ENCODE data around the gene ZNF584.
"Not testable (repeated sequence)": the region's sequence is repeated elsewhere in the genome, so short reads cannot be mapped to it uniquely, and the experiment has no call there.

ZNF584 gene

DNA sequence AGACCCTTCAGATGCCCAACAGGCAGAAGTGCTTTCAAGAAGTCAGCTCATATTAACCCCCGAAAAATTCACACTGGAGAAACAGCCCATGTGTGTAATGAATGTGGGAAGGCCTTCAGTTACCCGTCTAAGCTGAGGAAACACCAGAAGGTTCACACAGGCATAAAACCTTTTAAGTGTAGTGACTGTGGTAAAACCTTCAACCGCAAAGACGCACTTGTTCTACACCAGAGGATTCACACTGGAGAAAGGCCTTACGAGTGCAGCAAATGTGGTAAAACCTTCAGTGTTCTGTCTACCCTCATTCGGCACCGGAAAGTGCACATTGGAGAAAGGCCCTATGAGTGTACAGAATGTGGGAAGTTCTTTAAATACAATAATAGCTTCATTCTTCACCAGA lies 8.6 kb downstream of the ZNF584 start:
- TF ChIP-seq, protein P1, sequence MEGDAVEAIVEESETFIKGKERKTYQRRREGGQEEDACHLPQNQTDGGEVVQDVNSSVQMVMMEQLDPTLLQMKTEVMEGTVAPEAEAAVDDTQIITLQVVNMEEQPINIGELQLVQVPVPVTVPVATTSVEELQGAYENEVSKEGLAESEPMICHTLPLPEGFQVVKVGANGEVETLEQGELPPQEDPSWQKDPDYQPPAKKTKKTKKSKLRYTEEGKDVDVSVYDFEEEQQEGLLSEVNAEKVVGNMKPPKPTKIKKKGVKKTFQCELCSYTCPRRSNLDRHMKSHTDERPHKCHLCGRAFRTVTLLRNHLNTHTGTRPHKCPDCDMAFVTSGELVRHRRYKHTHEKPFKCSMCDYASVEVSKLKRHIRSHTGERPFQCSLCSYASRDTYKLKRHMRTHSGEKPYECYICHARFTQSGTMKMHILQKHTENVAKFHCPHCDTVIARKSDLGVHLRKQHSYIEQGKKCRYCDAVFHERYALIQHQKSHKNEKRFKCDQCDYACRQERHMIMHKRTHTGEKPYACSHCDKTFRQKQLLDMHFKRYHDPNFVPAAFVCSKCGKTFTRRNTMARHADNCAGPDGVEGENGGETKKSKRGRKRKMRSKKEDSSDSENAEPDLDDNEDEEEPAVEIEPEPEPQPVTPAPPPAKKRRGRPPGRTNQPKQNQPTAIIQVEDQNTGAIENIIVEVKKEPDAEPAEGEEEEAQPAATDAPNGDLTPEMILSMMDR (conservative IDR thresholded peaks at IDR 0.05): no peak
- no peak overlapping the region for H3K27ac ChIP-seq

DNA sequence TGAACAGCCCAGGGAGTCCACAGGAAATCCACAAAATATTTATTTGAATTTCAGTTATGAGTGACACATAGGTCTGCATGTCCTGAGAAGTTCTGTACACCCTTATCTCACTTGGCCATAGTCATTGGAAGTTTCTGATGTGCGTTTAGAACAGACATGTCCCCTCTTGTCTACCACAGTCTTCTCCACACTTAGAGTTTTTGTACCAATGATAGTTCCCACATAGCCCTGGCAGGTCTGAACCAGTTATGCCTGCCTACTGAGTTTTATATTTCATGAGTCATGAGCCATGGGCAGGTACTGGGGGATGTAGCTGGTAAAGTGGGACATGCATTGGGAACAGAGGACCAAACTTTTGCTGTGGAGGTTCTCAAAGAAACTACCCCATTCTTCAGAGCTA lies 20.2 kb downstream of the ZNF584 start:
- TF ChIP-seq, protein P1 (conservative IDR thresholded peaks at IDR 0.05): no peak
- no peak overlapping the region for H3K27ac ChIP-seq

DNA sequence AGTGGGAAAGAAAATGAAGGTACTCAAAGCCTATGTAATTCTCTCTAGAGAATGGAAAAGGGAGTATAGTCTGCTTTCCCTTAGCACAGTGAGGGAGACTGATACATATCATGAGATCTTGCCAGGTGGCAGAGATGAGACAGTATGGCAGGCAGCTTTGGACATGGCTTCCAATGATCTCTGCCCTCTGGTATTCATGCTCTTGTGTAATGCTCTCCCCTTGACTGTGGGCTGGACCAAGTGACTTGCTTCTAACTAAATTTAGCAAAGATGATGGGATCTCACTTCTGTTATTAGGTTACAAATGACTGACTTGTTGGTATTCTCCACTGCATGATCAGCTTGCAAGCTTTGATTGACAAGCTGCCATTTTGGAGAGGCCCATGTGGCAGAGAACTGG lies 21.3 kb downstream of the ZNF584 start:
- no peak overlapping the region for H3K27ac ChIP-seq
- TF ChIP-seq, protein P1 (conservative IDR thresholded peaks at IDR 0.05): no peak

DNA sequence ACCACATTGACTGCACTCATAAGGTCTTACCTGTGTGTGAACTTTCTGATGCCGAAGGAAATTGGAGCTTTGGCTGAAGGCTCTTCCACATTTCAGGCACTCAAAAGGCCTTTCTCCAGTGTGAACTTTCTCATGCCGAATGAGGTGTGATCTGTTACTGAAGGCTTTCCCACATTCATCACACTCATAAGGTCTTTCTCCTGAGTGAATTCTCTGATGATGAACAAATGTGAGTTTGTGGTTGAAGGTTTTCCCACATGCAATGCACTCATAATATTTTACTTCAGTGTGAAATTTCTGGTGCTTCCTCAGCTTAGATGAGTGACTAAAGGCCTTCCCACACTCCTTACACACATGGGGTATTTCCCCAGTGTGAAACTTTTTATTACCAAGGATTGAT lies 25.8 kb downstream of the ZNF584 start:
- H3K27ac ChIP-seq: no peak overlapping the region
- TF ChIP-seq, protein P1 (conservative IDR thresholded peaks at IDR 0.05): no peak

DNA sequence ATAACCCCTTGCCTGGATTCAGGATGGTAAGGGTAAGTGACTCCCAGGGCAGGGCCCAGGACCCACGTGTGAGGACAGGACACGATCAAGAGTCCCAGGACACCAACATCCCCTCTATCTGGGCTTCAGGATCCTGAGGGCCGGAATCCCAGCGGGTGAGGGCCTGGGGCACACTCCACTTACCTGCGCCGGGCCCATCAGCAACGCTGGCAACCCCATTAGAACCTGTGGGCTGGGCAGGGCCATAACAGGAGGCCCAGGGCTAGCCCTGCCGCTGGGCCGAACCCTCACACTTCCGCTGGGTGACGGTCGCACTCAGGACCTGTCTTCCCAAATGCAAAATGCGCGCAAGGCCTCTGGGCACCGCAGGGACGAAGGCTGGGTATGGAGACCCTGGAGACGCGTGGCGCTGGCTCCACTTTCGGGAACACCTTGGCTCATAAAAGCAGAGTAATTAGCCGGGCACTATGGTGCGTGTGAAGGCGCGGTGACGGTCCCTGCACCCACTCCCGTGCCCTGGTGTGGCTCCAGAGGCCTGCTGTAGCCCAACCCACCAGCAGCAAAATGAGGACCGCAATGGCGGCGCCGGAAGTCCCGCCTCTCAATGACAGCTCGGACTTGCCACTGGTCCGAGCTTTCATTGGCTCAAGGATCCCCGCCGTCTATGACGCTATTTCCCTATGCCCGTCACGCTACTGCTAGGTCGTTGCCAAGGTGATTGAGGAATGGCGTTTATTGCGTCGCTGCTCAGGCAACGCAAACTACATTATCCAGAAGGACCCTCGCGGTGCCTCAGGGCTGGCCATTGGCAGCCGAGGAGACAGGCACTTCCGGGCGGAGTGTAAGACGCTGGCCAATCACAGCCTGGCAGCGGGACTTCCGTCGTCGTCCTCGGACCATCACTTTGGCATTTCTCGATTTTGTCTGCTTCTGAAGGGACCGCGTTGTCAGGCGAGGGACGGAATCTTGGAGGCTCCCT lies 31.4 kb downstream of the ZNF584 start, which contains the start of gene ZNF132:
TSS of gene ZNF132 (minus strand) at position 578 of the 979 bp plus-strand sequence. CDS start at position 246, 332 bp downstream.
- peak within 1 kb of the TSS; percentile 27; the same call in 1 of the 2 replicates for H3K27ac ChIP-seq
- TF ChIP-seq, protein P1 (conservative IDR thresholded peaks at IDR 0.05): no peak

DNA sequence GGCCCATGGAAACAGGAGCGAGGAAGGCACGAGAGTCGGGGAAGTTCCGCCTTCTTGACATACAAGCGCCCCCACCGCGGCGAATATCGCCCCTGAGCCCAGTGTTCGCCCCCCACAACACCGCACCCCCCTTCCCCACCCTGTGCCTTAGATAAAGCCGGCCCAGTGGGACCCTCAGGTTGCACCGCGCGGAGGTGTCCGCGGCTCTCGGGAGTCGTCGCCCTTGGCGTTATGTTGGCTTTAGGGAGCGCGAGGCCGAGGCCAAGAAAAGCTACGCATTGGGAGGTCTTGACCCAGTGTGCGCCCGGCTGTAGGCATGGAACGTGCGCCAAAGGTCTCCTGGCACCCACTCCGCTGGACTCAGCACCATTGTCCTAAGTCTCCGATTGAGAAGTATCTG lies 32.1 kb downstream of the ZNF584 start:
- TF ChIP-seq, protein P1 (conservative IDR thresholded peaks at IDR 0.05): no peak
- no peak overlapping the region for H3K27ac ChIP-seq

DNA sequence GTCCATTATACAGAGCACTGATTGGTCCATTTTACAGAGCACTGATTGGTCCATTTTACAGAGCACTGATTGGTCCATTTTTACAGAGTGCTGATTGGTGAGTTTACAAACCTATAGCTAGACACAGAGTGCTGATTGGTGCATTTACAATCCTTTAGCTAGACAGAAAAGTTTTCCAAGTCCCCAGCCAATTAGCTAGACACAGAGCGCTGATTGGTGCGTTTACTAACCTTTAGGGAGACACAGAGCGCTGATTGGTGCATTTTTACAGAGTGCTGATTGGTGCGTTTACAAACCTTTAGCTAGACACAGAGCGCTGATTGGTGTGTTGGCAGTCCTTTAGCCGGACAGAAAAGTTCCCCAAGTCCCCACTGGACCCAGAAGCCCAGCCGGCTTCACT lies 34.5 kb downstream of the ZNF584 start:
- not testable (repeated sequence) for H3K27ac ChIP-seq

DNA sequence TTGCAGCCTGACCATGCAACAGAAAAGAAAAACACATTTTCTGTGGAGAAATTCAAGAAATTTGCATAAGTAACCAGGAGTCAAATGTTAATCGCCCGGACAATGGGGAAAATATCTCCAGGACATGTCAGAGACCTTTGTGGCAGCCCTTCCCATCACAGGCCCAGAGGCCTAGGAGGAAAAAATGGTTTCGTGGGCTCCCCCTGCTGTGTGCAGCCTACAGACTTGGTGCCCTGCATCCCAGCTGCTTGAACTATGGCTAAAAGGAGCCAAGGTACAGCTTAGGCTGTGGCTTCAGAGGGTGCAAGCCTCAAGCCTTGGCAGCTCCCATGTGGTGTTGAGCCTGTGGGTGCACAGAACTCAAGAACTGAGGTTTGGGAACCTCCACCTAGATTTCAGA lies 40.4 kb downstream of the ZNF584 start:
- not testable (repeated sequence) for H3K27ac ChIP-seq

DNA sequence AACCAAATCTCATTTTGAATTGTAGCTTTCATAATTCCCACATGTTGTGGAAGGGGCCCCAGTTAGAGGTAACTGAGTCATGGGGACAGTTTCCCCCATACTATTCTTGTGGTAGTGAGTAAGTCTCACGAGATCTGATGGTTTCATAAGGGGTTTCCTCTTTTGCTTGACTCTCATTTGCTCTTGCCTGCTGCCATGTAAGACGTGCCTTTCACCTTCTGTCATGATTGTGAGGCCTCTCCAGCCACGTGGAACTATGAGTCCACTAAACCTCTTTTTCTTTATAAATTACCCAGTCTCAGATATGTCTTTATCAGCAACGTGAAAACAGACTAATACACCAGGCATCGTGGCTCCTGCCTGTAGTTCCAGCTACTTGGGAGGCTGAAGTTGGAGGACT lies 41.5 kb downstream of the ZNF584 start:
- H3K27ac ChIP-seq: peak overlapping the region; percentile 72

Data from VCaP (cell line).